Right lobe of liver (tissue), 6 donors: Measurements from ENCODE around the gene RBP3. TPM values are rescaled to one million over a fixed set of nuclear protein-coding genes. Genes with fewer than 3 reads are reported as not detected.

ENCODE experiments used
- ATAC-seq, 4 donors: fragments of 200-7000 bp; cut with Tn5 transposase; one replicate each; pipeline ENCODE4 v1.9.1; 2020; ENCODE audit warnings: mild to moderate bottlenecking in 4 of 4, moderate library complexity in 4 of 4
- DNase-seq, 3 donors: peaks; one replicate each; pipeline ENCODE4 v3.0.0-alpha.2; 2020
- H3K27ac ChIP-seq, 3 donors: fragments of 200-600 bp; one replicate each; pipeline ENCODE4 v1.8.0; 2022
- H3K27me3 ChIP-seq, 2 donors: fragments of 200-600 bp; one replicate each; pipeline ENCODE4 v1.8.0; 2022
- H3K36me3 ChIP-seq, 4 donors: fragments of 200-600 bp; sonication (generic) in 1 of 4; one replicate each; pipeline versions ENCODE4 v1.5.1 to v1.8.0; 2017 to 2022; ENCODE audit warnings: control low read depth in 1 of 4
- H3K4me1 ChIP-seq, 4 donors: fragments of 200-600 bp; sonication (generic) in 1 of 4; one replicate each; pipeline versions ENCODE4 v1.5.1 to v1.8.0; 2017 to 2022; ENCODE audit warnings: control low read depth in 1 of 4
- H3K4me3 ChIP-seq, 3 donors: fragments of 200-600 bp; one replicate each; pipeline ENCODE4 v1.8.0; 2022
- H3K9me3 ChIP-seq, 4 donors: fragments of 200-600 bp; sonication (generic) in 1 of 4; one replicate each; pipeline versions ENCODE4 v1.5.1 to v1.8.0; 2017 to 2022; ENCODE audit warnings: control low read depth in 1 of 4
- POLR2A ChIP-seq: fragments of 450-650 bp; IDR thresholded peaks from one replicate; pipeline ENCODE4 v1.6.1; 2017; ENCODE audit warnings: antibody characterized with exemption, mild to moderate bottlenecking
- WGBS: methylation state at CpG from one replicate; pipeline ENCODE4 v1.1.6; 2018; ENCODE audit warnings: low coverage, low lambda C conversion rate; ENCODE audit not compliant: insufficient coverage; ENCODE audit errors: missing lambda C conversion rate; 5-methylcytosine and 5-hydroxymethylcytosine counted together
- intact Hi-C, 2 donors: fragments of 100-400 bp; cut with DNase I; formaldehyde crosslinking; loops; one replicate each; pipeline versions ENCODE4 v1.11.2 to v1.14.1; 2022
- total RNA-seq, 6 experiments: library from RNA; depleted of rRNA in 2 of 6; stranded (reverse); fragments of >200 nt in 2 of 6; fragmentation: NEBNext Ultra II Directional in 3 of 6; extraction: Animal tissue kit (Norgen Biotek cat#: 25700) in 3 of 6; gene quantifications; one replicate each; pipeline versions ENCODE4 v1.1.0 to v1.2.4, GENCODE V29; 2016 to 2023
- TF ChIP-seq, protein P1 (sequence below), 4 donors: fragments of 200-600 bp in 3 of 4; fragments of 450-650 bp in 1 of 4; IDR thresholded peaks; one replicate each; pipeline versions ENCODE4 v1.5.1 to v1.8.0; 2016 to 2022; ENCODE audit warnings: antibody characterized with exemption in 4 of 4, mild to moderate bottlenecking in 2 of 4
- donor health status: DM: no; HTN: yes; CAD: no.
- donor health status: DM: no; HTN: no; CAD: no.
- donor health status: DM: no; HTN: no; CAD: no.
- donor health status: DM: no; HTN: yes; CAD: no.
- donor health status: DM: no; HTN: yes; CAD: no.

The RBP3 gene
- total RNA-seq, 6 experiments from 2014 or later: not detected

- DNase-seq (no peak), ATAC-seq (no peak)
- Histone ChIP-seq H3K4me3 (no peak overlapping the region), H3K27ac (no peak overlapping the region), H3K9me3 (no peaks in the 10 kb centered on the region), H3K27me3 (no peaks in the 10 kb centered on the region), H3K4me1 (peaks cover 0 to 12% (median 5%) of the 10 kb centered on the region in 4 donors), H3K36me3 (no peaks in the 10 kb centered on the region)
- 88% methylated on average over 5 of the region's 7 CpGs for WGBS
- TF ChIP-seq POLR2A: no peak
- TF ChIP-seq, protein P1, sequence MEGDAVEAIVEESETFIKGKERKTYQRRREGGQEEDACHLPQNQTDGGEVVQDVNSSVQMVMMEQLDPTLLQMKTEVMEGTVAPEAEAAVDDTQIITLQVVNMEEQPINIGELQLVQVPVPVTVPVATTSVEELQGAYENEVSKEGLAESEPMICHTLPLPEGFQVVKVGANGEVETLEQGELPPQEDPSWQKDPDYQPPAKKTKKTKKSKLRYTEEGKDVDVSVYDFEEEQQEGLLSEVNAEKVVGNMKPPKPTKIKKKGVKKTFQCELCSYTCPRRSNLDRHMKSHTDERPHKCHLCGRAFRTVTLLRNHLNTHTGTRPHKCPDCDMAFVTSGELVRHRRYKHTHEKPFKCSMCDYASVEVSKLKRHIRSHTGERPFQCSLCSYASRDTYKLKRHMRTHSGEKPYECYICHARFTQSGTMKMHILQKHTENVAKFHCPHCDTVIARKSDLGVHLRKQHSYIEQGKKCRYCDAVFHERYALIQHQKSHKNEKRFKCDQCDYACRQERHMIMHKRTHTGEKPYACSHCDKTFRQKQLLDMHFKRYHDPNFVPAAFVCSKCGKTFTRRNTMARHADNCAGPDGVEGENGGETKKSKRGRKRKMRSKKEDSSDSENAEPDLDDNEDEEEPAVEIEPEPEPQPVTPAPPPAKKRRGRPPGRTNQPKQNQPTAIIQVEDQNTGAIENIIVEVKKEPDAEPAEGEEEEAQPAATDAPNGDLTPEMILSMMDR (IDR thresholded peaks at IDR 0.05): no peak
- intact Hi-C loops: no loop called here
Observed at GRCh38 chr10:47331954-47332353, 16.2 kb upstream of the RBP3 start.

DNA sequence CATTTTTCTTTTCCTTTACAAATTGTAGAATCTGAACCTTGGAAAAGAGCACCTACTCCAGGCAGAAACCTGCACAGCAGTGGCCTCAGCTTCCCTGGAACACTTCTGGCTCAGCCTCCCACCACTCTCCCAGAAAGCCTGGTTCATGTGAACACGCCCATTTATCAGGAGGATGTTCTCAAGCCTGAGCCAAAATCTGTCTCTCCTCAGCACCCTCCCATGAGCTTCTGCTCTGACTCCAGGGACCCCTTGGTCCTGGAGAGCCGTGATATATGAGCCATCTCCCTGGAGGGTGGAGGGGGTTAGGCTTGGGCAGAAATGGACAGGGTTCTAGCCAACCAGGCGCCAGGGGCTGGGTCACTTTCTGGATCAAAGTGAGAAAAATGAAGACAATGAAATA lies 15.8 kb upstream of the RBP3 start:
- ATAC-seq (no peak), DNase-seq (no peak)
- H3K4me1 ChIP-seq: peaks cover 0 to 12% (median 5%) of the 10 kb centered on the region in 4 donors
- no peak overlapping the region for H3K4me3 ChIP-seq
- H3K27me3 ChIP-seq: no peaks in the 10 kb centered on the region
- intact Hi-C loops: no loop called here
- no peaks in the 10 kb centered on the region for H3K9me3 ChIP-seq
- no peak overlapping the region for H3K27ac ChIP-seq
- 76% methylated on average over 2 of the region's 3 CpGs for WGBS
- TF ChIP-seq, protein P1 (IDR thresholded peaks at IDR 0.05): no peak
- no peak for TF ChIP-seq POLR2A
- no peaks in the 10 kb centered on the region for H3K36me3 ChIP-seq

- no peaks in the 10 kb centered on the region for H3K27me3 ChIP-seq
- H3K9me3 ChIP-seq: no peaks in the 10 kb centered on the region
- DNase-seq (no peak), ATAC-seq (no peak)
- H3K4me1 ChIP-seq: peaks cover 0 to 12% (median 5%) of the 10 kb centered on the region in 4 donors
- no peaks in the 10 kb centered on the region for H3K36me3 ChIP-seq
- no peak overlapping the region for H3K27ac ChIP-seq
- no peak overlapping the region for H3K4me3 ChIP-seq
- TF ChIP-seq, protein P1 (IDR thresholded peaks at IDR 0.05): no peak
- no peak for TF ChIP-seq POLR2A
- intact Hi-C loops: no loop called here
- WGBS: 70% methylated on average over 2 of the region's 3 CpGs
Observed at GRCh38 chr10:47332946-47333345, 15.2 kb upstream of the RBP3 start.

- H3K4me1 ChIP-seq: peaks cover 0 to 12% (median 5%) of the 10 kb centered on the region in 4 donors
- no peaks in the 10 kb centered on the region for H3K9me3 ChIP-seq
- ATAC-seq: no peak
- no peaks in the 10 kb centered on the region for H3K27me3 ChIP-seq
- no peaks in the 10 kb centered on the region for H3K36me3 ChIP-seq
- intact Hi-C loops: no loop called here
- TF ChIP-seq POLR2A: no peak
- TF ChIP-seq, protein P1 (IDR thresholded peaks at IDR 0.05): no peak
- H3K4me3 ChIP-seq: no peak overlapping the region
- WGBS: 75% methylated on average over 6 of the region's 6 CpGs
- DNase-seq: no peak
- no peak overlapping the region for H3K27ac ChIP-seq
Observed at GRCh38 chr10:47333532-47333931, 14.6 kb upstream of the RBP3 start.
